Measurements from ENCODE around the gene TMEM203. TPM values are rescaled to one million over a fixed set of nuclear protein-coding genes. Genes with fewer than 3 reads are reported as not detected.

TMEM203 gene
- total and polyA plus RNA-seq, 4 donors = 19.9 to 27.5 (median 21.5) TPM

DNA sequence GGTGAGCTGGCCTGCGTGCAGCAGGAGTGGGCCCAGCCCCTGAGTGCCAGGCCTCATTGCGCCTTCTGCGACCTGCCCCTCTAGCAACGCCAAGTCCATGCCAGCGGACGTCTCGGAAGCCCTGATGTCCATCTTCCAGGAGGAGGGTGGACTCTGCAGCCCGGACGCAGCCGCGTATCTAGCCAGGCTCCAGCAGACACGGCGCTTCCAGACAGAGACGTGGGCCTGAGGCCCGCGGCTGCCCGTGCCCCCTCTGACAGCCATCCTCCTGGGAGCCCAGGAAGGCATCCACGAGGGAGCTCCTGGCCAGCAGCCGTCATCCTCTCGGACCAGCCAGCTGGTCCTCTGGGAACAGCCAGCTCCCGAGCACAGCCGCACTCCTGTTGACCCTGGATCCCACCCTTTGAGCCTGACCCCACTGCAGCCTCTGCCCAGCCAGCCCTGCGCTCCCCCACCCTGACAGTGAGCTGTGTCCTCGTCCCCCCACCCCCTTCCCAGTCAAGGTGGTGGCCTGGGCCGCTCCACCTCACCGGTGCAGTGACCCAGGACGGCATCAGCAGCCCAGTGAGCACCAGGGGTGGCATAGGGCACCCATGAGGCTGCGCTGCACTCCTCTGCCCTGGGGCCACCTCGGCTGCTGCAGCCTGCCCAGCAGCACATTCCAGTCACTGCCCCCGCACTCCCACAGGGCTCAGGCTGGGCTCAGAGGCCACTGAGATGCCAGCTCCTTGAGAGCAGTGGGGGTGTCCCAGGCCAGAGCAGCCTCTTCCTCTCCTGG lies 10.9 kb upstream of the TMEM203 start:
- Histone ChIP-seq H3K9me3 (ENCODE audit: control insufficient read depth in 4 of 4, low read length in 3 of 4) (no peaks in the 10 kb centered on the region), H3K27me3 (ENCODE audit: control insufficient read depth in 4 of 4, insufficient read depth in 4 of 4, low read length in 3 of 4) (no peaks in the 10 kb centered on the region), H3K27ac (ENCODE audit: low read depth in 1 of 2, low read length in 2 of 2) (no peak overlapping the region), H3K9ac (ENCODE audit: low read depth in 1 of 2, low read length in 2 of 2) (no peak overlapping the region), H3K4me3 (ENCODE audit: low read depth in 1 of 3, low read length in 3 of 3) (no peak overlapping the region), H3K4me1 (ENCODE audit: control insufficient read depth in 4 of 4, insufficient read depth in 4 of 4, low read length in 3 of 4) (peaks cover 0 to 12% (median 5%) of the 10 kb centered on the region in 4 donors), H3K36me3 (ENCODE audit: control insufficient read depth in 4 of 4, insufficient read depth in 3 of 4, low read depth in 1 of 4, low read length in 3 of 4) (peaks cover 0 to 5% (median under 1%) of the 10 kb centered on the region in 4 donors)
- 95% methylated on average over 30 of the region's 30 CpGs for WGBS
- TF ChIP-seq FOXA1 (IDR thresholded peaks at IDR 0.05) (no peak), ZBTB33 (IDR thresholded peaks at IDR 0.05) (no peak), HNF4A (conservative IDR thresholded peaks at IDR 0.05) (no peak), ATF3 (IDR thresholded peaks at IDR 0.05) (no peak), TAF1 (conservative IDR thresholded peaks at IDR 0.05) (no peak), RAD21 (IDR thresholded peaks at IDR 0.05) (no peak), FOXA2 (IDR thresholded peaks at IDR 0.05) (no peak), RXRA (IDR thresholded peaks at IDR 0.05) (no peak), SP1 (IDR thresholded peaks at IDR 0.05) (no peak), NR2F2 (IDR thresholded peaks at IDR 0.05) (no peak), HNF4G (IDR thresholded peaks at IDR 0.05) (no peak), JUND (IDR thresholded peaks at IDR 0.05) (no peak), EGR1 (IDR thresholded peaks at IDR 0.05; ENCODE audit: low read depth in 2 of 2) (no peak), GABPA (IDR thresholded peaks at IDR 0.05 in 1 of 2, conservative IDR thresholded peaks at IDR 0.05 in 1 of 2) (no peak)
- TF ChIP-seq, protein P1, sequence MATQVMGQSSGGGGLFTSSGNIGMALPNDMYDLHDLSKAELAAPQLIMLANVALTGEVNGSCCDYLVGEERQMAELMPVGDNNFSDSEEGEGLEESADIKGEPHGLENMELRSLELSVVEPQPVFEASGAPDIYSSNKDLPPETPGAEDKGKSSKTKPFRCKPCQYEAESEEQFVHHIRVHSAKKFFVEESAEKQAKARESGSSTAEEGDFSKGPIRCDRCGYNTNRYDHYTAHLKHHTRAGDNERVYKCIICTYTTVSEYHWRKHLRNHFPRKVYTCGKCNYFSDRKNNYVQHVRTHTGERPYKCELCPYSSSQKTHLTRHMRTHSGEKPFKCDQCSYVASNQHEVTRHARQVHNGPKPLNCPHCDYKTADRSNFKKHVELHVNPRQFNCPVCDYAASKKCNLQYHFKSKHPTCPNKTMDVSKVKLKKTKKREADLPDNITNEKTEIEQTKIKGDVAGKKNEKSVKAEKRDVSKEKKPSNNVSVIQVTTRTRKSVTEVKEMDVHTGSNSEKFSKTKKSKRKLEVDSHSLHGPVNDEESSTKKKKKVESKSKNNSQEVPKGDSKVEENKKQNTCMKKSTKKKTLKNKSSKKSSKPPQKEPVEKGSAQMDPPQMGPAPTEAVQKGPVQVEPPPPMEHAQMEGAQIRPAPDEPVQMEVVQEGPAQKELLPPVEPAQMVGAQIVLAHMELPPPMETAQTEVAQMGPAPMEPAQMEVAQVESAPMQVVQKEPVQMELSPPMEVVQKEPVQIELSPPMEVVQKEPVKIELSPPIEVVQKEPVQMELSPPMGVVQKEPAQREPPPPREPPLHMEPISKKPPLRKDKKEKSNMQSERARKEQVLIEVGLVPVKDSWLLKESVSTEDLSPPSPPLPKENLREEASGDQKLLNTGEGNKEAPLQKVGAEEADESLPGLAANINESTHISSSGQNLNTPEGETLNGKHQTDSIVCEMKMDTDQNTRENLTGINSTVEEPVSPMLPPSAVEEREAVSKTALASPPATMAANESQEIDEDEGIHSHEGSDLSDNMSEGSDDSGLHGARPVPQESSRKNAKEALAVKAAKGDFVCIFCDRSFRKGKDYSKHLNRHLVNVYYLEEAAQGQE (IDR thresholded peaks at IDR 0.05) = no peak
- TF ChIP-seq, protein P2, sequence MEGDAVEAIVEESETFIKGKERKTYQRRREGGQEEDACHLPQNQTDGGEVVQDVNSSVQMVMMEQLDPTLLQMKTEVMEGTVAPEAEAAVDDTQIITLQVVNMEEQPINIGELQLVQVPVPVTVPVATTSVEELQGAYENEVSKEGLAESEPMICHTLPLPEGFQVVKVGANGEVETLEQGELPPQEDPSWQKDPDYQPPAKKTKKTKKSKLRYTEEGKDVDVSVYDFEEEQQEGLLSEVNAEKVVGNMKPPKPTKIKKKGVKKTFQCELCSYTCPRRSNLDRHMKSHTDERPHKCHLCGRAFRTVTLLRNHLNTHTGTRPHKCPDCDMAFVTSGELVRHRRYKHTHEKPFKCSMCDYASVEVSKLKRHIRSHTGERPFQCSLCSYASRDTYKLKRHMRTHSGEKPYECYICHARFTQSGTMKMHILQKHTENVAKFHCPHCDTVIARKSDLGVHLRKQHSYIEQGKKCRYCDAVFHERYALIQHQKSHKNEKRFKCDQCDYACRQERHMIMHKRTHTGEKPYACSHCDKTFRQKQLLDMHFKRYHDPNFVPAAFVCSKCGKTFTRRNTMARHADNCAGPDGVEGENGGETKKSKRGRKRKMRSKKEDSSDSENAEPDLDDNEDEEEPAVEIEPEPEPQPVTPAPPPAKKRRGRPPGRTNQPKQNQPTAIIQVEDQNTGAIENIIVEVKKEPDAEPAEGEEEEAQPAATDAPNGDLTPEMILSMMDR (IDR thresholded peaks at IDR 0.05; ENCODE audit: low read depth, low read length, missing input control) = no peak
- DNase-seq (ENCODE audit: low spot score) = no peak
